GM18511 (cell line): ENCODE results near the gene ADD2.
"Not testable (repeated sequence)": the region's sequence is repeated elsewhere in the genome, so short reads cannot be mapped to it uniquely, and the experiment has no call there.

ENCODE experiments used
- ATAC-seq: cut with Tn5 transposase; IDR thresholded peaks from one replicate; pipeline ENCODE4 v1.9.1; 2021; ENCODE audit warnings: mild to moderate bottlenecking, moderate library complexity; ENCODE audit not compliant: unreplicated experiment

The ADD2 gene

GRCh38 chr2:70646420-70646818 is 121.6 kb downstream of the ADD2 start:
- no peak for ATAC-seq

DNA sequence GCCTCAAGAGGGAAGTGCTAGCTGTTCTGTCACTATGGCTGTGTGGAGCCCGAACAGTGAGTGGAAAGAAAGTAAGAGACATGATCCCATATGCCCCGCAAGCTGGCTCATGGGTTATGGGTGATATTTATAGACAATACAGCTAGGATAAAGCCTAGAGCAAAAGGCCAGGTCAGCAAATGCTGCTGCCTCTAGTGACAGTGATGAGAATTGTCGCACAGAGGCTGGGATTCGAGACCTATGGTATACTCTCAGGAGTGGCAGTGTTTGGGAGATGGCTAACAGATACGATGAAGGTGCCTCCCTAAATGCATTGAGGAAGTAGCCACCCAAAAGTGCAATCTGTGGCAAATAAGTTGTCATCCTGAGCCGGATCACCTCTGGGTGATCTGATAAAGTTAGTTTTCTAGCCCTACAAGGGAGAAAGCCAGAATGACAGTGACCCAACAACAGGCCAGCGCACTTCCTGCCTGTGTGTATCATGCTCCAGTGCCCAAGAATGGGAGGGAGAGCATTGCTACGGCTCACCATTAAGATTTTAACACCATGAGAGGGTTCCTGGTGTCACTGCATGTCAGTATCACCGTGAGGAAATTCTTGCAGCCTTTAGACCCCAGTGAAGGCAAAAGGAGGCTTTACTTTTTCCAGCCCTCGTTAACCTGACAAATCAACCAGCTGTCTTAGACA is 122.1 kb downstream of the ADD2 start:
- no peak for ATAC-seq

GRCh38 chr2:70643715-70644114 is 124.3 kb downstream of the ADD2 start:
- ATAC-seq: no peak

DNA sequence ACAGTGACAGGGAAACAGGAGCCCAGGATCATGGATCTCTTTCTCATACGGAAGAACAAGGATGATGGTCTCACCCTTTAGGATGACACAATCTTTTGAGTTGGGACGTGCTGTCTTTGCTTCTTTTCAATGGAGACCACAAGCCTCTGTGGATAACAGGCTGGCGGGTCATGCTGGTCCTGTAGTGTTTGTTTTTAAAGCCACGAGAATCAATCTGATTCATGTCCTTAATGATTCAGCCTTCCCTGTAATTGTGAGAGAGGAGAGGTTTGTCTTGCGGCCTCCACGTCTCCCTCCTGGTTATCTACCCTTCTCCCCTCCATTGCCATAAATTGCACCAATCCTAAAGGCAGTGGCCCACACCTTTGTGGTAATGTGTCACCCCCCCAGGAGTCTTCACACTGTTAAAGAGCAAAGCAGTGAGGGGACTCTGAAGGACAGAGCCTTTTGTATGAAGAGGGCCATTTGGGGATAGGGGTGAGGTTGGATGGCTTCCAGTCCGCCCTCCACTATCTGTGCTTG is 126.7 kb downstream of the ADD2 start:
- ATAC-seq: no peak

DNA sequence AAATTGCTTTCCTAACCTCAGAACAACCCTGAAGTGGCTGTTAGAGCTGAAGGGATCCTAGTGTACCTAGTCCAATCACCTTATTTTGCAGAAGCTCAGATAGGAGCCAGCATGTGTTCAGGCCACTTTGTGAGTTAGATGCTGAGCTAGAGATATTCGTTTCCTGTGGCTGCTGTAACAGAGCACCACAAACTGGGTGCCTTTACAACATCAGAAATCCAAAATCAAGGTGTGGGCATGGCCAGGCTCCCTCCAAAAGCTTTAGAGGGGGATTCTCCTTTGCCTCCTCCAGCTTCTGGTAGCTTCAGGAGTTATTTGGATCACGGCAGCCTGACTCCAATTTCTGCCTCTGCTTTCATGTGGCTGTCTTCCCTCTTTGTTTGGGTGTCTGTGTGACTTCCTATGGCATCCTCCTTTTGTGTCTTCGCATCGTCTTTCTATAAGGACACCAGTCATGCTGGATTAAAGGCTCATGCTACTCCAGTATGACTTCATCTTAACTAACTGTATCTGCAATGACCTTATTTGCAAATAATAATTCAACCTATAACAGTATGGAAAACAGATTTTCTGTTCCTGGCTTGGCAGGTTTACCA is 128.1 kb downstream of the ADD2 start:
- no peak for ATAC-seq

- no peak for ATAC-seq
Observed at GRCh38 chr2:70638561-70638960, 129.4 kb downstream of the ADD2 start.

GRCh38 chr2:70633508-70633907 is 134.5 kb downstream of the ADD2 start:
- ATAC-seq: no peak

- ATAC-seq: no peak
Observed at GRCh38 chr2:70632966-70633365, 135.0 kb downstream of the ADD2 start.

DNA sequence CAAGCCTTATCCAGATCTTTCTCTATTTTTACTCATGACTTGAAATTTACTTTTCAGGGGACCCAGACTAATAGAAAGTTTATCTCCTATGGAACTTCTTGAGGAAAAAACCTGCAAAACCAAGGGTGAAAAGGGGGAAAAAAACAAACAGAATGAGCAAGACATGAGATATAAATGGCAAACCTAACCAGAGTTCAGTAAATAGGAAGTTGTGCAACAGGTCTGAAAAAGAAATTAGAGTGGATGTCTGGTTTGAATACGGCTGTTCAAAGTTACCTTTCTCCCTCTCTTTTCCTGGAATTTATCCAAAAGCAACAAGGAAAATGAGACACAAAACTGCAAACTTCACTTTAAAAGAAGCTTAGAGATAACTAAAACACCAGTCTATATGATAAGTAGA is 135.6 kb downstream of the ADD2 start:
- ATAC-seq: no peak

GRCh38 chr2:70630761-70631160 is 137.2 kb downstream of the ADD2 start:
- no peak for ATAC-seq

DNA sequence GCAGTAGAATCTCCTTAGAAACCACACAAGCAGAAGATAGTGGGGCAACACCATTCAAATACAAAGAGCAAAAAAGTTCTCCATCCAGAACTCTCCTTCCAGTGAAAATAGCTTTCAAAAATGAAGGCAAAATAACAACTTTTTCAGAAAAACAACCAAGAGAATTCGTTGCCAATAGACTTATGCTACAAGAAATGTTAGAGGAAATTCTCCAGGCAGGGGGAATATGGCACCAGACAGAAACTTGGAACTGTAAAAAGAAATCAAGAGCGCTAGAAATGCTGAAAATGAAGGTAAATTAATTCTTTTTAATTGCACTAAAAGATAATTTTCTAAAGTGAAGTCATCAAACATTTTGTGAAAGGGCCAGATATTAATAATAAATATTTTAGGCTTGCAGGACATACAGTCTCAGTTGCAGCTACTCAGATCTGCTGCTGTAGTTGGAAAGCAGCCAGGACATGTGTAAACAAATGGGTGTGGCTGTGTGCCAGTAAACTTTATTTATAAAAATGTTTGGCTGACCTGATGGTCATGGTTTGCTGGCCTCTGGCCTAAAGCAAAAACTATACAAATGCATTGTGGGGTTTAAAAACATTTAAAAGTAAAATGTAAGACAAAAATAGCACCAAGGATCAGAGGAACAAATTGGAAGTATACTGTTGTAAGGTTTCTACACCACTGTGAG is 140.6 kb downstream of the ADD2 start:
- no peak for ATAC-seq

DNA sequence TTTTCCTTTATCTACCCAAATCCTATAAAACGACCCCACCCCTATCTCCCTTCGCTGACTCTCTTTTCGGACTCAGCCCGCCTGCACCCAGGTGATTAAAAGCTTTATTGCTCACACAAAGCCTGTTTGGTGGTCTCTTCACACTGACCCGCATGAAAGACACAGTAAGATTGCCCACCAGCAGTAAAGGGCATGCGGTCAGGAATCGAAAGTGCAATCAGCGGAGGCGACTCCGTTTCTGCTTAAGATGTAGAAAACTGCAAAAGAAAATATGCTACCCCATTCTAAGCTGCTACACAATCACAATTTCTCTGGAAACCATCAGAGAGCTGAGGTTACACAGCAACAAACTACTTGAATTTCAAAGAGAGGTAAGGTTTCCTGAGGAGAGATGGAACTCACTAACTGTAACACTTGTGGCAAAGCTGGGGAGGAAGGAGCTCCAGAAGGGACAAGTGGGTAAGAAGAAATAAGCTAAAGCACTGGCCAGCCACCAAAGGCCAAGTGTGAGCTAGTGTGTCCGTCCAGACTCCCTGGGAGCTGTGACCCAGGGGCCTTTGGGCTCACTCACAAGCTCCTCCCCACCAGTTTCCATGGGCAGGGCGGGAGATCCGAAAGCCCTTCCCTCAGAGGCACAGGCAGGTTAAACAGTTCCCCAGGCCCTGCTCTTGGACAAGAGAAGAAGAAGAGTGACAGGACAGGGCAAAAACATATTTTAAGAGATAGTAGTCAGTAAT is 141.6 kb downstream of the ADD2 start:
- no peak for ATAC-seq

DNA sequence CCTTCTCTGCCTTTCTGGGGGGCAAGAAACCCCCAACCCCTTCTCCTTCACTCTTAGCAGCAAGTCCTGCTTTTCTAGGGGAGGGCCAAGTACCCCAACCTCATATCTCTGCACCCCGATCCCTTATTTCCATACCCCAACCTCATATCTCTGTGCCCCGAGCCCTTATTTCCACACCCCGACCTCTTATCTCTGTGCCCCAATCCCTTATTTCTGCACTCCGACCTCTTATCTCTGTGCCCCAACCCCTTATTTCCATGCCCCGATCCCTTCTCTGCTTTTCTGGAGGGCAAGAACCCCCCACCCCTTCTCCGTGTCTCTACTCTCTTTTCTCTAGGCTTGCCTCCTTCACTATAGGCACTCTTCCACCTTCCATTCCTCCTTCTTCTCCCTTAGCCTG is 146.5 kb downstream of the ADD2 start:
- not testable (repeated sequence) for ATAC-seq

DNA sequence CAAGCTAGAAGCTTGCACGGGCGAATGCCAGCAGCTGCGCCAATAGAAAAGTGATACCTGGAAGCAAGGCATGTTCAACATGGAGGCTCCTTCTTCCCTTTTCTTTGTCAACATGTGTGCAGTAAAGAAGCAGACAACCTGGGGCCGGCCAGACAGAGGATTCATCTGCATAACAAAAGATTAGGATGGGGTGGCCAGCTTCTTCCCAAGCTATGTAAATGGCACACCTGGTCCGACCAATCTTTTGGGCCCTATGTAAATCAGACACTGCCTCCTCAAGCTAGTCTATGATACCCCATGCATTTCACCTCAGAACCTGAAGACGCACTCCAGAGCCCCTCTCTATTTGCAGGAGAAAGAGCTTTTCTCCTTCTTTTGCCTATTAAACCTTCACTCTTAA is 148.0 kb downstream of the ADD2 start:
- ATAC-seq: no peak

DNA sequence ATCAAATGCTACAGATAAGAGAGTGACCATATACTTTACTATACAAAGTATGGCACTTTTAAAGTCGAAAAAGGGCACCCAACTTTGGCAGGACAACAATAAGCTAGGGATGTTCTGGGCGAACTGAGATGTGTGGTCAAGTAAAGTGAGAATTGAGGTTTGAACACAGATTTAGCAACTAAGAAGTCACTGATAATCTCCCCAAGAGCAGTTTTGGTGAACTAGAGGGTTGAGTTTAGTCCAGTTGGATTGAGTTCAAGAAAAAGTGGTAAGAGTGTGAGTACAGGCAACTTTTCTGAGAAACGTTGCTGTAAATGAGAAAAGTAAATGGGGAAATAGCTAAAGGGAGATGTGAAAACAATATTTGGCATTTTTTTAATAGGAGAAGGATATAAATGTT is 148.8 kb downstream of the ADD2 start:
- ATAC-seq: no peak

DNA sequence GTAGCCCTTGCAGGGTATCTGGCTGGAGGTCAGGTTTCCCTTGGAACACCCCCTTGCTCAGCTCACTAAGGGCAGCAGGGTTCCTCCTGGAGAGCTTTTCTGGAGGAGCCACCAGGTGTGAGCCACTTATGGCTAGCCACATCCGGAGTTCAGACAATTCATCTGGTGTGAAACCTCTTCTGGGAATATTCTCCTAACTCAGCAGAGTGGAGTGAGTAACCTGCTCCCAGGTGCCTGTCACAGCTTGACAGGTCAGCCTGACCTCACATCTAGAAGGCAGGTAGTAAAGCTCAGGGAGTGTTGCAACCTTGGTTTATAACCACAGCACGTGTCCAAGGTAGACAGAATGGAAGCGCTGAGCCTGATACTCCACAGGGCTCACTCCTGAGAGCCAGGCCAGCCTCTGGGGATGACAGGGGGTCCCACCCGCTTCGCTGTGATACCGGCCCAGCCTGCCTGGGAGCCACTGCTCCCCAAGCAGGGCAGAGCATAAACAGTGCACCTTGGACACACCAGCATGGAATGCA is 151.8 kb downstream of the ADD2 start:
- ATAC-seq: no peak

DNA sequence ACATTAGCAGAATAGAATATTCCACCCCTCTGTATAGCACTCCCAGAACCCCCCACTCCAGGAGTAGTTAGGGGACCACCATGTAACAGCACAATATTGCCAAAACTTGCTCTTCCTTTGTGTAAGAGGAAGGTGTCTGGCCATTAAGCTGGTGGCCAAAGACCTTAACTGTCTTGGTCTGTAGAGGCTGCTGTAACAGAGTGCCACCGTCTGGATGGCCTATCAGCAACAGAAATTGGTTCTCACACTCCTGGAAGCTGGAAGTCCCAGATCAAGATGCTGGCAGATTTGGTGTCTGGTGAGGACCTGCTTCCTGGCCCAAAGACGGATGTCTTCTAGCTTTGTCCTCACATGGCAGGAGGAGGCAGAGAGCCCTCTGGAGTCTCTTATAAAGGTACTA is 152.8 kb downstream of the ADD2 start:
- ATAC-seq: no peak

DNA sequence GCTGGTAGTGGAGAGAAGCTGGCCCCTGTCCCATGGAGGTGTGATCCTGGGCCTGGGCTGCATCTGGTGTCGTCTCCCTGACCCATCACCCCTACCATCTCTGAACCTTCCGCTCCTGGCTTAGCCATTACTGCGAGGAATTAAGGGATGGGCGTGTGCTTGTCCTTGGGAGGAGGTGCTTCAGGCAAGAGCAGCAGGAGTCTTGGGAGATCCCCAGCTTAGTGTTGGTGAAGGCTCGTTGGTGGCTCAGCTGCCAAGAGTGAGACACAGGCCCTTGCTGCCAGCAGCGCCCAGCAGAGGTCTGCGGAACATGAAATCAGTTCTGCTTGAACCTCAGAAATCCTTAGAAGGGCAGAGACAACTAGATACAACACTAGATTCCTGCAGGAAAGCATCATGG is 154.5 kb downstream of the ADD2 start:
- ATAC-seq: no peak

- ATAC-seq: no peak
Observed at GRCh38 chr2:70612574-70612973, 155.4 kb downstream of the ADD2 start.

DNA sequence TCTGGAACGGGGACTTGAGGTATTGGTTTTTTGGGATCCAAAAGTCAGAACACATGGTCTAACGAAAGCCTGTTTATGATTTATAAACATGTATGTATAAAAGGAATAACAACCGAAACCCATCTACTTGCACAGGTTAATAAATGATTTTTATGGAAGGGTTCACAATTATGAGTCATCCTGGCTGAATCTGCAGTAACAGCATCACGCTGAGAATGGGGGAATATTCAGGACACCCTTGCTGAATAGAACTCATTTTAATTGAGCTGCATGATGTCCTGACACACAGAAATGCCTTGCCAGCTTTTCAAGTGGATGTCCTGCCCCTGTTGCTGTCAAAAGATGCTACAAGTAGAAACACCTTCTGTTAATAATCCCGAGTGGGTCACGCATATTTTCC is 159.6 kb downstream of the ADD2 start:
- ATAC-seq: no peak

GRCh38 chr2:70607121-70607561 is 160.9 kb downstream of the ADD2 start:
- ATAC-seq: no peak
